SH-SY5Y (cell line): ENCODE measurements around the gene SPCS2.

Experiments used
- GATA2 ChIP-seq: IDR thresholded peaks from 2 replicates; pipeline ENCODE4 v1.6.1; 2011; ENCODE audit warnings: mild to moderate bottlenecking, low read depth, low read length
- GATA3 ChIP-seq: IDR thresholded peaks from 2 replicates; pipeline ENCODE4 v1.6.1; 2011; ENCODE audit warnings: low read depth, mild to moderate bottlenecking, low read length, moderate library complexity

DNA sequence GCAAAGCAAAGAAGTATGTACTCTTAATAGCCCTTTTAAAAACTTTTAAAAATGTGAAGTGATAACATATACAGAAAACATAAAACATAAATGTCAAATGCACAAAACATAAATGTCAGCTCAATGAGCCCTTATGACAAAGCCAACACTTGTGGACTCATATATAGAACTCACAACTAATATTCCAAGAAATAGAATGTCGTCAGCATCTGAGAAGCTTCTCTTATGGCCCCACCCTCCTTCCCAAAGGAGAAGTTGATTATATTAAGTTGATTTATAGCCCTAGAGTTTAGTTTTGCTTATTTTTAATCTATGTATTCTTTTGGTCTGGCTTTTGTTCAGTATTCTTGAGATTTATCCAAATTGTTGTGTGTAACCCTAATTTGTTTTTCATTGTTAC, 53.5 kb downstream of the SPCS2 start:
- no peak for TF ChIP-seq GATA2
- no peak for TF ChIP-seq GATA3
